H9 (cell line): ENCODE measurements around the gene CCDC192. TPM values are rescaled to one million over a fixed set of nuclear protein-coding genes. Genes with fewer than 3 reads are reported as not detected.

Source experiments
- DNase-seq: peaks from one replicate; pipeline ENCODE4 v3.0.0-alpha.2; 2017
- H2AFZ ChIP-seq: one replicate; pipeline ENCODE4 v1.6.1; 2013; ENCODE audit warnings: mild to moderate bottlenecking, low read length, control low read depth, moderate library complexity
- H2AK5ac ChIP-seq: 2 replicates; pipeline ENCODE4 v1.6.1; 2013; ENCODE audit warnings: low read length, control low read depth, mixed read lengths; ENCODE audit not compliant: insufficient read length
- H2BK120ac ChIP-seq: one replicate; pipeline ENCODE4 v1.6.1; 2013; ENCODE audit warnings: low read depth, mild to moderate bottlenecking, low read length, control low read depth, inconsistent platforms; ENCODE audit not compliant: poor library complexity, severe bottlenecking
- H2BK12ac ChIP-seq: 2 replicates; pipeline ENCODE4 v1.6.1; 2013; ENCODE audit warnings: low read length, control low read depth, mixed read lengths, low read depth; ENCODE audit not compliant: insufficient read length
- H2BK15ac ChIP-seq: 2 replicates; pipeline ENCODE4 v1.6.1; 2013; ENCODE audit warnings: low read depth, low read length, control low read depth
- H2BK20ac ChIP-seq: one replicate; pipeline ENCODE4 v1.6.1; 2013; ENCODE audit warnings: low read depth, mild to moderate bottlenecking, low read length, control low read depth, inconsistent platforms; ENCODE audit not compliant: poor library complexity, severe bottlenecking
- H2BK5ac ChIP-seq: 2 replicates; pipeline ENCODE4 v1.6.1; 2013; ENCODE audit warnings: low read length, control low read depth, mixed read lengths; ENCODE audit not compliant: insufficient read length
- H3K14ac ChIP-seq: 2 replicates; pipeline ENCODE4 v1.6.1; 2013; ENCODE audit warnings: low read length, control low read depth; ENCODE audit not compliant: insufficient read depth
- H3K18ac ChIP-seq: 2 replicates; pipeline ENCODE4 v1.6.1; 2013; ENCODE audit warnings: low read depth, mild to moderate bottlenecking, mixed read lengths, low read length, control low read depth; ENCODE audit not compliant: insufficient read length
- H3K23ac ChIP-seq: 2 replicates; pipeline ENCODE4 v1.6.1; 2013; ENCODE audit warnings: low read length, control low read depth, mixed read lengths, low read depth; ENCODE audit not compliant: insufficient read length
- H3K23me2 ChIP-seq: 2 replicates; pipeline ENCODE4 v1.6.1; 2013; ENCODE audit warnings: low read depth, mild to moderate bottlenecking, mixed read lengths, low read length, control low read depth; ENCODE audit not compliant: insufficient read length, poor library complexity, severe bottlenecking
- H3K27ac ChIP-seq: 2 replicates; pipeline ENCODE4 v1.5.1; 2013; ENCODE audit warnings: low read length, control low read depth, mixed read lengths, low read depth; ENCODE audit not compliant: insufficient read length
- H3K27me3 ChIP-seq: 2 replicates; pipeline ENCODE4 v1.6.1; 2013; ENCODE audit warnings: low read length, control low read depth, inconsistent platforms; ENCODE audit not compliant: insufficient read depth
- H3K4ac ChIP-seq: 2 replicates; pipeline ENCODE4 v1.6.1; 2013; ENCODE audit warnings: low read depth, mild to moderate bottlenecking, control low read depth, inconsistent platforms, low read length, moderate library complexity
- H3K4me1 ChIP-seq: 2 replicates; pipeline ENCODE4 v1.6.1; 2013; ENCODE audit warnings: low read length, control low read depth, inconsistent platforms; ENCODE audit not compliant: insufficient read depth
- H3K4me2 ChIP-seq: 2 replicates; pipeline ENCODE4 v1.6.1; 2013; ENCODE audit warnings: low read length, control low read depth, mixed read lengths; ENCODE audit not compliant: insufficient read length, insufficient read depth
- H3K56ac ChIP-seq: 2 replicates; pipeline ENCODE4 v1.6.1; 2013; ENCODE audit warnings: low read depth, mild to moderate bottlenecking, mixed read lengths, low read length, control low read depth; ENCODE audit not compliant: insufficient read length
- H3K79me1 ChIP-seq: 2 replicates; pipeline ENCODE4 v1.6.1; 2013; ENCODE audit warnings: low read depth, mild to moderate bottlenecking, moderate library complexity, low read length, control low read depth, inconsistent platforms; ENCODE audit not compliant: insufficient read depth, poor library complexity, severe bottlenecking
- H3K79me2 ChIP-seq: 2 replicates; pipeline ENCODE4 v1.6.1; 2013; ENCODE audit warnings: low read length, control low read depth, inconsistent platforms; ENCODE audit not compliant: insufficient read depth
- H3K9ac ChIP-seq: 2 replicates; pipeline ENCODE4 v1.6.1; 2013; ENCODE audit warnings: low read length, control low read depth, mixed read lengths; ENCODE audit not compliant: insufficient read length; ENCODE audit errors: extremely low read depth
- H3K9me3 ChIP-seq: one replicate; pipeline ENCODE4 v1.6.1; 2013; ENCODE audit warnings: low read depth, low read length, inconsistent platforms; ENCODE audit not compliant: control insufficient read depth
- H3T11ph ChIP-seq: one replicate; pipeline ENCODE4 v1.6.1; 2013; ENCODE audit warnings: mild to moderate bottlenecking, low read length, control low read depth, inconsistent platforms
- H4K20me1 ChIP-seq: one replicate; pipeline ENCODE4 v1.6.1; 2013; ENCODE audit not compliant: control insufficient read depth, insufficient read length, insufficient read depth
- H4K5ac ChIP-seq: 2 replicates; pipeline ENCODE4 v1.6.1; 2013; ENCODE audit warnings: low read depth, mild to moderate bottlenecking, mixed read lengths, low read length, control low read depth; ENCODE audit not compliant: insufficient read length
- H4K8ac ChIP-seq: replicated peaks from 2 replicates; pipeline ENCODE4 v1.6.1; 2013; ENCODE audit warnings: low read length, control low read depth, mixed read lengths, low read depth; ENCODE audit not compliant: insufficient read length
- H4K91ac ChIP-seq: 2 replicates; pipeline ENCODE4 v1.6.1; 2013; ENCODE audit warnings: low read depth, mild to moderate bottlenecking, moderate library complexity, mixed read lengths, low read length, control low read depth; ENCODE audit not compliant: insufficient read length
- H3K27ac Mint-ChIP-seq, 3 experiments: 2 replicates in 2 of 3; 3 replicates in 1 of 3; pipeline ENCODE4 v1.8.0; 2020 to 2021; ENCODE audit warnings: mixed read lengths in 3 of 3, mild to moderate bottlenecking in 1 of 3, moderate library complexity in 1 of 3
- H3K27me3 Mint-ChIP-seq: 2 replicates; pipeline ENCODE4 v1.8.0; 2021; ENCODE audit warnings: low read depth, mild to moderate bottlenecking, moderate library complexity, mixed read lengths
- H3K36me3 Mint-ChIP-seq, 3 experiments: 2 replicates in 2 of 3; 3 replicates in 1 of 3; pipeline ENCODE4 v1.8.0; 2020 to 2021; ENCODE audit warnings: low read depth in 3 of 3, mixed read lengths in 3 of 3; ENCODE audit not compliant: insufficient read depth in 1 of 3
- H3K4me1 Mint-ChIP-seq, 2 experiments: 2 replicates each; pipeline ENCODE4 v1.8.0; 2020; ENCODE audit warnings: mixed read lengths in 2 of 2
- H3K4me3 Mint-ChIP-seq, 2 experiments: 2 replicates in 1 of 2; 3 replicates in 1 of 2; pipeline ENCODE4 v1.8.0; 2020 to 2021; ENCODE audit warnings: mild to moderate bottlenecking in 2 of 2, mixed read lengths in 2 of 2, moderate library complexity in 1 of 2
- H3K9me3 Mint-ChIP-seq, 2 experiments: 2 replicates in 1 of 2; 3 replicates in 1 of 2; pipeline ENCODE4 v1.8.0; 2020; ENCODE audit warnings: mild to moderate bottlenecking in 2 of 2, mixed read lengths in 2 of 2, moderate library complexity in 1 of 2
- total RNA-seq: library from RNA; stranded (reverse); gene quantifications from 2 replicates; pipeline ENCODE4 v1.2.1, GENCODE V29; 2021
- TF ChIP-seq, protein P1 (sequence below): fragments of 200-600 bp; sonication (generic); conservative IDR thresholded peaks from 3 replicates; pipeline ENCODE4 v1.8.0; 2021; ENCODE audit warnings: antibody characterized with exemption, mild to moderate bottlenecking

The CCDC192 gene
- total RNA-seq, 1 experiment from 2014 or later: not detected

DNA sequence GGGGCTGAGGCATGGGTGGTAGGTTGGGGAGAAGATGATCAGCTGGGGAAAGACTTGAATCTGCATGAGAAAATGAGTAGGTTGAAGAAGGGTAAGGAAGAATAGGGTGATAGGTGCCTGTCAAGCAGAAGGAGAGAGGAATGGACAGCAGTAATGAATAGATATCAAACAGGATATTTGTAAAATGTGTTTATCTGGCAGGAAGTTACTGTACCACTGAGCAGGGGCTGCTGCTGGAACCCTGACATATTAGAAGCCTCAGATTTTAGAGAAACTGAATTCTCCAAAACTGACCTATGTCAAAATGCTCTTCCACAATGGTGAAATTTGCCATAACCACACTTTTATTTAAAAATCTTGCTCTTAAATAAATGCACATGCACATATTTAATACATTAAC is 41.0 kb downstream of the CCDC192 start:
- Histone ChIP-seq H3K23ac (no peak overlapping the region), H3K79me2 (no peaks in the 10 kb centered on the region), H3K56ac (no peak overlapping the region), H4K8ac (no peak overlapping the region), H3K4me2 (no peak overlapping the region), H3K4me1 (no peaks in the 10 kb centered on the region; the same call in 1 of the 2 replicates), H4K5ac (no peak overlapping the region), H3K9ac (no peak overlapping the region), H2AK5ac (no peak overlapping the region), H4K20me1 (no peaks in the 10 kb centered on the region), H2AFZ (no peak overlapping the region), H3K79me1 (no peaks in the 10 kb centered on the region), H2BK20ac (no peak overlapping the region), H3K27ac (no peak overlapping the region), H2BK15ac (no peak overlapping the region), H3K9me3 (no peaks in the 10 kb centered on the region), H3K23me2 (no peaks in the 10 kb centered on the region), H3K4ac (no peak overlapping the region), H3K27me3 (no peaks in the 10 kb centered on the region), H2BK5ac (no peak overlapping the region), H3K18ac (no peak overlapping the region), H4K91ac (no peak overlapping the region), H3T11ph (no peak overlapping the region), H2BK12ac (no peak overlapping the region), H3K14ac (no peak overlapping the region), H2BK120ac (no peak overlapping the region)
- TF ChIP-seq, protein P1, sequence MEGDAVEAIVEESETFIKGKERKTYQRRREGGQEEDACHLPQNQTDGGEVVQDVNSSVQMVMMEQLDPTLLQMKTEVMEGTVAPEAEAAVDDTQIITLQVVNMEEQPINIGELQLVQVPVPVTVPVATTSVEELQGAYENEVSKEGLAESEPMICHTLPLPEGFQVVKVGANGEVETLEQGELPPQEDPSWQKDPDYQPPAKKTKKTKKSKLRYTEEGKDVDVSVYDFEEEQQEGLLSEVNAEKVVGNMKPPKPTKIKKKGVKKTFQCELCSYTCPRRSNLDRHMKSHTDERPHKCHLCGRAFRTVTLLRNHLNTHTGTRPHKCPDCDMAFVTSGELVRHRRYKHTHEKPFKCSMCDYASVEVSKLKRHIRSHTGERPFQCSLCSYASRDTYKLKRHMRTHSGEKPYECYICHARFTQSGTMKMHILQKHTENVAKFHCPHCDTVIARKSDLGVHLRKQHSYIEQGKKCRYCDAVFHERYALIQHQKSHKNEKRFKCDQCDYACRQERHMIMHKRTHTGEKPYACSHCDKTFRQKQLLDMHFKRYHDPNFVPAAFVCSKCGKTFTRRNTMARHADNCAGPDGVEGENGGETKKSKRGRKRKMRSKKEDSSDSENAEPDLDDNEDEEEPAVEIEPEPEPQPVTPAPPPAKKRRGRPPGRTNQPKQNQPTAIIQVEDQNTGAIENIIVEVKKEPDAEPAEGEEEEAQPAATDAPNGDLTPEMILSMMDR: no peak
- DNase-seq: no peak
- Mint-ChIP-seq H3K9me3 (no peaks in the 10 kb centered on the region), H3K36me3 (no peaks in the 10 kb centered on the region), H3K27me3 (peaks cover 3% of the 10 kb centered on the region; the same call in 1 of the 2 replicates), H3K4me3 (no peak overlapping the region), H3K4me1 (peaks cover 8 to 9% of the 10 kb centered on the region in 2 experiments), H3K27ac (0 out of 7 replicates have a peak overlapping the region, but pooled peaks of 1 of the 3 experiments have one; percentile 13)
